Activated B cell treated with CpG ODN at 0.5 μM for 24 hours (primary cell): ENCODE results near the gene PATL2. TPM values are rescaled to one million over a fixed set of nuclear protein-coding genes. Genes with fewer than 3 reads are reported as not detected.
"Not testable (repeated sequence)": the region's sequence is repeated elsewhere in the genome, so short reads cannot be mapped to it uniquely, and the experiment has no call there.

Source experiments
- ATAC-seq: fragments of 200-7000 bp; cut with Tn5 transposase; one replicate; pipeline ENCODE4 v1.10.0; 2021; ENCODE audit warnings: low read depth, mild to moderate bottlenecking, moderate library complexity
- CTCF ChIA-PET: fragments of 350-600 bp; sonication (Branson Sonifier 250); formaldehyde crosslinking; loops from one replicate; lab custom pipeline; 2021; ENCODE audit warnings: antibody characterized with exemption; lab: Charles Lee
- POLR2A ChIA-PET: fragments of 350-600 bp; sonication (Branson Sonifier 250); formaldehyde crosslinking; loops from one replicate; lab custom pipeline; 2021; ENCODE audit warnings: antibody characterized with exemption; lab: Charles Lee
- DNase-seq: peaks from one replicate; pipeline ENCODE4 v3.0.0; 2022
- H3K27ac Mint-ChIP-seq: one replicate; pipeline ENCODE4 v1.8.0; 2020; ENCODE audit warnings: mixed read lengths
- H3K27me3 Mint-ChIP-seq: one replicate; pipeline ENCODE4 v1.8.0; 2021; ENCODE audit warnings: mixed read lengths
- H3K36me3 Mint-ChIP-seq: one replicate; pipeline ENCODE4 v1.8.0; 2021; ENCODE audit warnings: low read depth, mixed read lengths
- H3K4me1 Mint-ChIP-seq: one replicate; pipeline ENCODE4 v1.8.0; 2021; ENCODE audit warnings: mixed read lengths
- H3K4me3 Mint-ChIP-seq: one replicate; pipeline ENCODE4 v1.8.0; 2020; ENCODE audit warnings: mild to moderate bottlenecking, mixed read lengths
- H3K9me3 Mint-ChIP-seq: one replicate; pipeline ENCODE4 v1.8.0; 2020; ENCODE audit warnings: mixed read lengths
- intact Hi-C: fragments of 100-400 bp; cut with micrococcal nuclease; formaldehyde crosslinking; loops from one replicate; pipeline ENCODE4 v1.15.1; 2024
- total RNA-seq: library from RNA; stranded (reverse); gene quantifications from 2 replicates; pipeline ENCODE4 v1.2.3, GENCODE V29; 2022
- TF ChIP-seq, protein P1 (sequence below): fragments of 200-600 bp; IDR thresholded peaks from one replicate; pipeline ENCODE4 v1.8.0; 2022; ENCODE audit warnings: antibody characterized with exemption, mild to moderate bottlenecking

Gene PATL2
- total RNA-seq, 1 donor from 2014 or later = 27.2 TPM

DNA sequence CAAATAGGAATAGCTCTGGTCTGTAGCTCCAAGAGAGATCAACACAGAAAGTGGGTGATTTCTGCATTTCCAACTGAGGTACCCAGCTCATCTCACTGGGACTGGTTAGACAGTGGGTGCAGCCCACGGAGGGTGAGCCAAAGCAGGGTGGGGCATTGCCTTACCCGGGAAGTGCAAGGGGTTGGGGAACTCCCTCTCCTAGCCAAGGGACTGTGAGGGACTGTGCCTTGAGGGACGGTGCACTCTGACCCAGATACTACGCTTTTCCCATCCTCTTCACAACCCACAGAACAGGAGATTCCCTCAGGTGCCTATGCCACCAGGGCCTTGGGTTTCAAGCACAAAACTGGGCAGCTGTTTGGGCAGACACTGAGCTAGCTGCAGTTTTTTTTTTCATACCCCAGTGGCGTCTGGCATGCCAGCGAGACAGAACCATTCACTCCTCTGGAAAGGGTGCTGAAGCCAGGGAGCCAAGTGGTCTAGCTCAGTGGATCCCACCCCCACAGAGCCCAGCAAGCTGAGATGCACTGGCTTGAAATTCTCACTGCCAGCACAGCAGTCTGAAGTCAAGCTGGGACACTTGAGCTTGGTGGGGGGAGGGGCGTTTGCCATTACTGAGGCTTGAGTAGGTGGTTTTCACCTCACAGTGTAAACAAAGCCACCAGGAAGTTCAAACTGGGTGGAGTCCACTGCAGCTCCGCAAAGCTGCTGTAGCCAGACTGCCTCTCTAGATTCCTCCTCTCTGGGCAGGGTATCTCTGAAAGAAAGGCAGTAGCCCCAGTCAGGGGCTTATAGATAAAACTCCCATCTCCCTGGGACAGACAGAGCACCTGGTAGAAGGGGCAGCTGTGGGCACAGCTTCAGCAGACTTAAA is 28.1 kb downstream of the PATL2 start:
- Mint-ChIP-seq H3K9me3 (peaks cover 20% of the 10 kb centered on the region), H3K36me3 (peaks cover 21% of the 10 kb centered on the region), H3K4me1 (peaks cover 74% of the 10 kb centered on the region), H3K27ac (peak overlapping the region; percentile 91), H3K4me3 (peak overlapping the region; percentile 60)
- peak; percentile 46 for DNase-seq
- ChIA-PET CTCF (interaction anchor here (0.7 to 2.3 kb wide), 8 partner anchors 12 to 56 kb away, joined by 3 to 13 read pairs (median 3); partner anchors contain the start of genes B2M, PATL2 and TRIM69), POLR2A (interaction anchor here (0.6 to 7.9 kb wide), 10 partner anchors 10 to 45 kb away, joined by 3 to 136 read pairs (median 9); partner anchors contain the start of genes B2M, PATL2 and SPG11)
- intact Hi-C loops = loop anchor here (1.0 kb wide), 2 partner anchors 20 to 27 kb away; partner anchors contain the start of gene SPG11
- H3K27me3 Mint-ChIP-seq = not testable (repeated sequence)
- peak; percentile 68 for ATAC-seq

GRCh38 chr15:44682211-44682610 is 28.9 kb downstream of the PATL2 start:
- TF ChIP-seq, protein P1, sequence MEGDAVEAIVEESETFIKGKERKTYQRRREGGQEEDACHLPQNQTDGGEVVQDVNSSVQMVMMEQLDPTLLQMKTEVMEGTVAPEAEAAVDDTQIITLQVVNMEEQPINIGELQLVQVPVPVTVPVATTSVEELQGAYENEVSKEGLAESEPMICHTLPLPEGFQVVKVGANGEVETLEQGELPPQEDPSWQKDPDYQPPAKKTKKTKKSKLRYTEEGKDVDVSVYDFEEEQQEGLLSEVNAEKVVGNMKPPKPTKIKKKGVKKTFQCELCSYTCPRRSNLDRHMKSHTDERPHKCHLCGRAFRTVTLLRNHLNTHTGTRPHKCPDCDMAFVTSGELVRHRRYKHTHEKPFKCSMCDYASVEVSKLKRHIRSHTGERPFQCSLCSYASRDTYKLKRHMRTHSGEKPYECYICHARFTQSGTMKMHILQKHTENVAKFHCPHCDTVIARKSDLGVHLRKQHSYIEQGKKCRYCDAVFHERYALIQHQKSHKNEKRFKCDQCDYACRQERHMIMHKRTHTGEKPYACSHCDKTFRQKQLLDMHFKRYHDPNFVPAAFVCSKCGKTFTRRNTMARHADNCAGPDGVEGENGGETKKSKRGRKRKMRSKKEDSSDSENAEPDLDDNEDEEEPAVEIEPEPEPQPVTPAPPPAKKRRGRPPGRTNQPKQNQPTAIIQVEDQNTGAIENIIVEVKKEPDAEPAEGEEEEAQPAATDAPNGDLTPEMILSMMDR = no peak
- ChIA-PET CTCF (interaction anchor here (1.0 to 2.3 kb wide), 4 partner anchors 15 to 54 kb away, joined by 3 to 13 read pairs (median 6); partner anchors contain the start of genes B2M, PATL2 and TRIM69), POLR2A (interaction anchor here (0.9 to 7.9 kb wide), 7 partner anchors 10 to 45 kb away, joined by 3 to 136 read pairs (median 12); partner anchors contain the start of genes B2M, PATL2 and SPG11)
- DNase-seq (no peak), ATAC-seq (peak; percentile 26)
- Mint-ChIP-seq H3K9me3 (peaks cover 14% of the 10 kb centered on the region), H3K4me1 (peaks cover 76% of the 10 kb centered on the region), H3K27ac (peak overlapping the region; percentile 91), H3K27me3 (no peaks in the 10 kb centered on the region), H3K36me3 (peaks cover 17% of the 10 kb centered on the region), H3K4me3 (peak overlapping the region; percentile 60)
- intact Hi-C loops = no loop called here

- Mint-ChIP-seq H3K27ac (peak overlapping the region; percentile 83), H3K4me3 (peak overlapping the region; percentile 32), H3K27me3 (no peaks in the 10 kb centered on the region), H3K4me1 (peaks cover 78% of the 10 kb centered on the region), H3K36me3 (no peaks in the 10 kb centered on the region), H3K9me3 (peaks cover 3% of the 10 kb centered on the region)
- ChIA-PET POLR2A (interaction anchor here (0.8 to 3.5 kb wide), 8 partner anchors 7 to 51 kb away, joined by 3 to 112 read pairs (median 4); partner anchors contain the start of genes B2M, PATL2 and SPG11), CTCF (interaction anchor here (1.8 to 2.2 kb wide), 2 partner anchors 13 to 34 kb away, joined by 10 to 16 read pairs; partner anchors contain the start of genes B2M, PATL2 and SPG11)
- DNase-seq (no peak), ATAC-seq (peak; percentile 29)
- intact Hi-C loops = loop anchor here (1.0 to 2.0 kb wide), 2 partner anchors 13 to 14 kb away; partner anchors contain the start of gene SPG11
- TF ChIP-seq, protein P1 = no peak
Observed at GRCh38 chr15:44676676-44677075, 34.4 kb downstream of the PATL2 start.

DNA sequence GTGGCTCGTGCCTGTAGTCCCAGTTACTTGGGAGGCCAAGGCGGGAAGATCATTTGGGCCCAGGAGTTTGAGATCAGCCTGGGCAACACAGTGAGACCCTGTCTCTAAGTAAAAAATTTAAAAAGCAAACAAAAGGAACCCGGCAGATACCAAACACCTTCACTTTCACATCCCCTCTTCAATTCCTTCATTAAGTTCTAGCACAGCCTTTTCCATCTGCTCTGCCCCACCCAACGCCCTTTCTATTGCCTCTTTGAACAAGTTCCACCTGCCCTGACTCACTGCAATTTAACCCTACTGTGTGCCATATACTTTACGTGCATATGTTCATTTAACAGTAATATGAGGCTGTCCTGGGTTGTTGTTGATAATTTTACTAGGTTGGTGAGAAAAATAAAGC is 35.2 kb downstream of the PATL2 start:
- intact Hi-C loops = loop anchor here (2.0 kb wide), 1 partner anchor 15 kb away; no protein-coding TSS in a partner anchor
- Mint-ChIP-seq H3K9me3 (peaks cover 3% of the 10 kb centered on the region), H3K36me3 (no peaks in the 10 kb centered on the region), H3K27me3 (no peaks in the 10 kb centered on the region), H3K4me3 (peak overlapping the region; percentile 52), H3K4me1 (peaks cover 81% of the 10 kb centered on the region), H3K27ac (peak overlapping the region; percentile 83)
- CTCF ChIA-PET = interaction anchor here (1.8 kb wide), 1 partner anchor 35 kb away, joined by 10 read pairs; the partner anchor contains the start of genes B2M and PATL2
- peak; percentile 41 for ATAC-seq
- TF ChIP-seq, protein P1 = no peak
- no peak for DNase-seq
- POLR2A ChIA-PET = interaction anchor here (1.3 to 4.2 kb wide), 6 partner anchors 35 to 60 kb away, joined by 3 to 112 read pairs (median 24); partner anchors contain the start of genes B2M, PATL2 and TRIM69

DNA sequence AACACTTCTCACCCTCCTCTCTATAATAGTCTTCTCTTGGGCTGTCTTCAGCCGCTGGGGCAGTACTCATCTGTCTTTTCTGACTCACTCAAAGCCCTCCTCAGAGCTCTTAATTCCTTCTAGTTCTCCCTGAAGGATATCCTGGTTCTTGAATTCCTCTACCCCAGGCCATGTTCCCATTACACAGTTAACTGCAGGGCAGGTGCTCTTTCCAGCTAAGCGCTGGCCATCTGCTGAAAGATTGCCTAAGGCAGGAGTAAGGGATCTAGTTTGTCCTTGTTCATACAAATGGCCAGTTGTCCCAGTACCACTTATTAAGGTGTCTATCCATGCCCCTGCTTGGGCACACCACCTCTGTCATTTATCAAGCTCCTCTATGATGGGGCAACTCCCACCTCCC is 37.5 kb downstream of the PATL2 start:
- TF ChIP-seq, protein P1 = no peak
- H3K36me3 Mint-ChIP-seq = no peaks in the 10 kb centered on the region
- H3K27ac Mint-ChIP-seq = peak overlapping the region; percentile 71
- H3K4me1 Mint-ChIP-seq = peaks cover 90% of the 10 kb centered on the region
- CTCF ChIA-PET = interaction anchor here (0.6 to 1.8 kb wide), 3 partner anchors 10 to 70 kb away, joined by 3 to 7 read pairs (median 3); no protein-coding TSS in a partner anchor
- DNase-seq (no peak), ATAC-seq (no peak)
- H3K4me3 Mint-ChIP-seq = no peak overlapping the region
- peaks cover 3% of the 10 kb centered on the region for H3K9me3 Mint-ChIP-seq
- POLR2A ChIA-PET = interaction anchor here (0.6 to 4.2 kb wide), 7 partner anchors 10 to 55 kb away, joined by 3 to 43 read pairs (median 4); partner anchors contain the start of genes B2M, PATL2 and SPG11
- H3K27me3 Mint-ChIP-seq = no peaks in the 10 kb centered on the region
- intact Hi-C loops = no loop called here
